ENCODE data around the gene TENT4B.

DNA sequence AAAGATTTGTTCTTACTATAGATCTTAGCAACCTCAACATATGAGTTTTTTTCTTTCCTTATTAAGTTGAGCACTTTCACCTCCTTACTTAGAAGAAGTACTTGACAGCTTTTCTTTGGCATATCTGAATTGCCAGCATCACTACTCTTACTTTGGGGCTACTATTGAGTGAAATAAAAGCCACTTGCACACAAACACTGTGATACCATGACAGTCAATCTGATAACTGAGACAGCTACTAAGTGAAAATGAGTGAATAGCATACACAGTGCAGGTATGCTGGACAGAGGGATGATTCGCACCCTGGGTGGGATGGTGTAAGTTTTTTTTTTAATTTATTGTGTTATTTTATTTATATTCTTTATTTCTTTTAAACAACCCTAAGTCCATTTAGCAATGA is 13.5 kb upstream of the TENT4B start:
- no peak for TF ChIP-seq SP1 (IDR thresholded peaks at IDR 0.05)
- TF ChIP-seq FOXK2 (IDR thresholded peaks at IDR 0.05) = no peak
- no peak for TF ChIP-seq NFRKB (IDR thresholded peaks at IDR 0.05)
- TF ChIP-seq SUZ12 (IDR thresholded peaks at IDR 0.05) = no peak
- TF ChIP-seq FOXM1 (IDR thresholded peaks at IDR 0.05; ENCODE audit: borderline replicate concordance) = no peak
- no peak for TF ChIP-seq ELF4 (IDR thresholded peaks at IDR 0.05)
- TF ChIP-seq ARNT (IDR thresholded peaks at IDR 0.05) = no peak
- no peak for TF ChIP-seq ZNF384 (IDR thresholded peaks at IDR 0.05)
- TF ChIP-seq L3MBTL2 (conservative IDR thresholded peaks at IDR 0.05) = no peak
